Astrocyte of the spinal cord (primary cell): ENCODE data around the gene AIP.
A peak's percentile ranks its signal among the peaks of the same experiment; 100 is the strongest.

Experiments used
- DNase-seq: peaks from one replicate; pipeline ENCODE4 v3.0.0; 2011; ENCODE audit warnings: low read depth, low spot score
- H3K4me3 ChIP-seq: 2 replicates; pipeline ENCODE4 v1.5.1; 2011; ENCODE audit warnings: low read depth, mild to moderate bottlenecking, low read length, moderate library complexity
- CTCF ChIP-seq: IDR thresholded peaks from 2 replicates; pipeline ENCODE4 v1.5.1; 2012; ENCODE audit warnings: low read depth, mild to moderate bottlenecking, low read length, inconsistent platforms
- in situ Hi-C: cut with HindIII; loops from 2 replicates; pipeline ENCODE4 v1.10.0; 2017; ENCODE audit warnings: low sequenced_read_pairs

Gene AIP

GRCh38 chr11:67436459-67437081 is 46.3 kb upstream of the AIP start:
- DNase-seq = peak; percentile 11
- in situ Hi-C loops = no loop called here
- no peak overlapping the region for H3K4me3 ChIP-seq
- TF ChIP-seq CTCF = no peak

- H3K4me3 ChIP-seq = no peak within 1 kb of the TSS
- in situ Hi-C loops = no loop called here
- TF ChIP-seq CTCF = no peak
- DNase-seq = no peak
These were observed 45.6 kb upstream of the AIP start, which contains the start of gene PTPRCAP for GRCh38 chr11:67437082-67437808. TSS of gene PTPRCAP (minus strand) at chr11:67437682. CDS start at chr11:67437619, 63 bp downstream.

GRCh38 chr11:67437809-67438157 is 45.0 kb upstream of the AIP start:
- no peak for DNase-seq
- no peak for TF ChIP-seq CTCF
- in situ Hi-C loops = no loop called here
- H3K4me3 ChIP-seq = no peak overlapping the region

- no peak for DNase-seq
- no peak overlapping the region for H3K4me3 ChIP-seq
- in situ Hi-C loops = no loop called here
- no peak for TF ChIP-seq CTCF
These were observed 44.5 kb upstream of the AIP start for GRCh38 chr11:67438158-67438902.

GRCh38 chr11:67439321-67440228 is 43.3 kb upstream of the AIP start:
- TF ChIP-seq CTCF = peak; percentile 25
- DNase-seq = peak; percentile 10
- in situ Hi-C loops = no loop called here
- no peak overlapping the region for H3K4me3 ChIP-seq
